Measurements from ENCODE around the gene RGS7. TPM values are rescaled to one million over a fixed set of nuclear protein-coding genes. Genes with fewer than 3 reads are reported as not detected.

The RGS7 gene
- total and polyA plus RNA-seq, 7 experiments from 2014 or later = not detected

DNA sequence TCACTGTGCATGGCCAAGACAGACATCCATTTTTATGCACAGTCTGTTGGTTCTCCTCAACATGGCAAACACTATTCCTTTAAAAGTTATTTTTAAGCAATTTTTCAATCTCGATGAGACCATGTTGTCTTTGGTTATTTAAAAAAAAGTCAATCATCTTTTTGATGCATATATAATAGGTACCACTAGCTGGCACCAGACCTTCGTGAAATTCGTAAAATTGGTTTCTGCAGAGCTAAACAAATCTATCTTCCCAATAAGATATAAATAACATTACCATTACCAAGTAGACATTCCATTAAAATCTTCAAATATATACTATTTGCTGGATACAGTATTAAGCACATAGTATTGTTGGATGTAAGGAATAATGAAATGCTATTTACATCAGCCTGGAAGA lies 525.1 kb downstream of the RGS7 start:
- ATAC-seq (no peak), DNase-seq (no peak)
- no peaks in the 10 kb centered on the region for H3K36me3 ChIP-seq (ENCODE audit: control insufficient read depth in 2 of 3, insufficient read depth in 3 of 3, low read length in 3 of 3)
- no peaks in the 10 kb centered on the region for H3K9me3 ChIP-seq (ENCODE audit: control insufficient read depth in 2 of 3, low read length in 3 of 3)
- H3K27ac ChIP-seq (ENCODE audit: low read depth, low read length) = no peak overlapping the region
- ChIA-PET POLR2A (no interaction called here), CTCF (no interaction called here)
- peaks cover 0 to 2% (median 0%) of the 10 kb centered on the region in 5 donors for H3K27me3 Mint-ChIP-seq
- H3K36me3 Mint-ChIP-seq = no peaks in the 10 kb centered on the region
- intact Hi-C loops (cut with micrococcal nuclease) = no loop called here
- peaks cover 0 to 7% (median 0%) of the 10 kb centered on the region in 11 donors for H3K9me3 Mint-ChIP-seq
- no peak overlapping the region for H3K4me3 Mint-ChIP-seq
- no peak overlapping the region for H3K4me3 ChIP-seq (ENCODE audit: low read length)
- H3K27ac Mint-ChIP-seq = no peak overlapping the region
- H3K4me1 ChIP-seq (ENCODE audit: control insufficient read depth in 2 of 2, insufficient read depth in 2 of 2, low read length in 2 of 2) = no peaks in the 10 kb centered on the region
- no peaks in the 10 kb centered on the region for H3K4me1 Mint-ChIP-seq
- no peaks in the 10 kb centered on the region for H3K27me3 ChIP-seq (ENCODE audit: control insufficient read depth in 2 of 2, insufficient read depth in 2 of 2, low read length in 2 of 2)

DNA sequence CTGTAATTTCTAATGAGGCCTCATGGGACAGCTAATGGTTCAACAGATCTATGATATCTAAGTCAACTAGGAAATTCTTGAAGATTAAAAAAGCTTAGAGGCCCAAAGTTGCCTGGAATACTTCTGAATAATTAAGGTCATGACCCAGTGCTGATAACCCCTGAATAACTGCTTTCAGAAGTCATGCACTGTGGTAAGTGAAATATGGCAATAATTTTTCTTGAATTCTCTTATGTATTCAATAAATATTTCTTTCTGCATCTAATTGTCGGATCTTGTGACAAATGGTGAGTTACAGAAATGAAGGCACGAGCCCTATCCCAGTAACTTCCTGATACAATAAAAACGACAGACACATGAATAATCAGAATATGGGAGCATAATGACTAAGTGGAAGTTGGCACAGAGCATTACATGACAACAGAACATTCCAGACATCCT lies 525.8 kb downstream of the RGS7 start:
- no peaks in the 10 kb centered on the region for H3K36me3 Mint-ChIP-seq
- intact Hi-C loops (cut with micrococcal nuclease) = no loop called here
- ATAC-seq (no peak), DNase-seq (no peak)
- no peak overlapping the region for H3K4me3 Mint-ChIP-seq
- CTCF ChIA-PET = no interaction called here
- Histone ChIP-seq H3K4me1 (ENCODE audit: control insufficient read depth in 2 of 2, insufficient read depth in 2 of 2, low read length in 2 of 2) (no peaks in the 10 kb centered on the region), H3K27ac (ENCODE audit: low read depth, low read length) (no peak overlapping the region), H3K9me3 (ENCODE audit: control insufficient read depth in 2 of 3, low read length in 3 of 3) (no peaks in the 10 kb centered on the region), H3K4me3 (ENCODE audit: low read length) (no peak overlapping the region), H3K36me3 (ENCODE audit: control insufficient read depth in 2 of 3, insufficient read depth in 3 of 3, low read length in 3 of 3) (no peaks in the 10 kb centered on the region), H3K27me3 (ENCODE audit: control insufficient read depth in 2 of 2, insufficient read depth in 2 of 2, low read length in 2 of 2) (no peaks in the 10 kb centered on the region)
- H3K4me1 Mint-ChIP-seq = no peaks in the 10 kb centered on the region
- POLR2A ChIA-PET = no interaction called here
- peaks cover 0 to 4% (median 0%) of the 10 kb centered on the region in 5 donors for H3K27me3 Mint-ChIP-seq
- H3K9me3 Mint-ChIP-seq = peaks cover 0 to 5% (median 0%) of the 10 kb centered on the region in 11 donors
- H3K27ac Mint-ChIP-seq = no peak overlapping the region

DNA sequence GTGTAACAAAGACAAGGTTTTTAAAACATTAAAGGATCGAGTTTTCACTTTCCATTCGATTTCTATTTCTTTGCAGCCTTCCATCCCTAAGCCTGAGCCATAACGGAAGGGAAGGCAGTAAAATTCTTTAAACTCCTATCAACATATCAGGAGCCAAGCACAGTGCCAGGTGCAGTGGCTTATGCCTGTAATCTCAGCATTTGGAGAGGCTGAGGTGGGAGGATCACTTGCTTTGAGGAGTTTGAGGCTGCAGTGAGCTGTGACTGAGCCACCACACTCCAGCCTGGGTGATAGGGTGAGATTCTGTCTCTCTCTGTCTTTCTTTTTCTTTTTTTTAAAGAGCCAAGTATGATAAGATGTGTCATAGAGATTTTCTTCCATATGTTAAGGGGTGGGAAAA lies 527.5 kb downstream of the RGS7 start:
- no peaks in the 10 kb centered on the region for H3K36me3 Mint-ChIP-seq
- ChIA-PET POLR2A (no interaction called here), CTCF (no interaction called here)
- Histone ChIP-seq H3K27ac (ENCODE audit: low read depth, low read length) (no peak overlapping the region), H3K9me3 (ENCODE audit: control insufficient read depth in 2 of 3, low read length in 3 of 3) (no peaks in the 10 kb centered on the region), H3K4me3 (ENCODE audit: low read length) (no peak overlapping the region), H3K36me3 (ENCODE audit: control insufficient read depth in 2 of 3, insufficient read depth in 3 of 3, low read length in 3 of 3) (no peaks in the 10 kb centered on the region), H3K4me1 (ENCODE audit: control insufficient read depth in 2 of 2, insufficient read depth in 2 of 2, low read length in 2 of 2) (no peaks in the 10 kb centered on the region), H3K27me3 (ENCODE audit: control insufficient read depth in 2 of 2, insufficient read depth in 2 of 2, low read length in 2 of 2) (no peaks in the 10 kb centered on the region)
- intact Hi-C loops (cut with micrococcal nuclease) = no loop called here
- ATAC-seq (no peak), DNase-seq (no peak)
- no peaks in the 10 kb centered on the region for H3K4me1 Mint-ChIP-seq
- no peak overlapping the region for H3K4me3 Mint-ChIP-seq
- peaks cover 0 to 8% (median 4%) of the 10 kb centered on the region in 11 donors for H3K9me3 Mint-ChIP-seq
- no peak overlapping the region for H3K27ac Mint-ChIP-seq
- peaks cover 0 to 5% (median 0%) of the 10 kb centered on the region in 5 donors for H3K27me3 Mint-ChIP-seq

DNA sequence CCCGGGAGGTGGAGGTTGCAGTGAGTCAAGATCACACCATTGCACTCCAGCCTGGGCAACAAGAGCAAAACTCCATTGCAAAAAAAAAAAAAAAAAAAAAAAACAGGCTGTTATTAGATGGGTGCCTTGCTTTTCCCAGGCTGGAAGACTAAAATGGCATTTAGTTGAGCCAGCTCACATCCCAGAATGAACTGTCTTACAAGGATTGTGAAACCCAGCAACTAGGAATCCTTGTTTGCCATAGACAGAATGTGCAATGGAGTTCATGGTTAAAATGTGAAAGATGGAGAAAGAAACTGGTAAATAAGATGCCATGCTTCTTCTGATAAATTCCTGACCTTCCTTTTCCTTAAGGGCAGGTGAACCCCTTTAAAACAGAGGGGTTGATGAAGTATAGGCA lies 529.2 kb downstream of the RGS7 start:
- Mint-ChIP-seq H3K4me1 (no peaks in the 10 kb centered on the region), H3K27me3 (peaks cover 0 to 5% (median 0%) of the 10 kb centered on the region in 5 donors), H3K9me3 (peaks cover 0 to 9% (median 4%) of the 10 kb centered on the region in 11 donors), H3K27ac (no peak overlapping the region), H3K4me3 (no peak overlapping the region), H3K36me3 (no peaks in the 10 kb centered on the region)
- intact Hi-C loops (cut with micrococcal nuclease) = no loop called here
- H3K27me3 ChIP-seq (ENCODE audit: control insufficient read depth in 2 of 2, insufficient read depth in 2 of 2, low read length in 2 of 2) = no peaks in the 10 kb centered on the region
- ATAC-seq (no peak), DNase-seq (no peak)
- no peaks in the 10 kb centered on the region for H3K9me3 ChIP-seq (ENCODE audit: control insufficient read depth in 2 of 3, low read length in 3 of 3)
- no peaks in the 10 kb centered on the region for H3K4me1 ChIP-seq (ENCODE audit: control insufficient read depth in 2 of 2, insufficient read depth in 2 of 2, low read length in 2 of 2)
- no peak overlapping the region for H3K27ac ChIP-seq (ENCODE audit: low read depth, low read length)
- no peaks in the 10 kb centered on the region for H3K36me3 ChIP-seq (ENCODE audit: control insufficient read depth in 2 of 3, insufficient read depth in 3 of 3, low read length in 3 of 3)
- no peak overlapping the region for H3K4me3 ChIP-seq (ENCODE audit: low read length)
- POLR2A ChIA-PET = no interaction called here
- CTCF ChIA-PET = no interaction called here

DNA sequence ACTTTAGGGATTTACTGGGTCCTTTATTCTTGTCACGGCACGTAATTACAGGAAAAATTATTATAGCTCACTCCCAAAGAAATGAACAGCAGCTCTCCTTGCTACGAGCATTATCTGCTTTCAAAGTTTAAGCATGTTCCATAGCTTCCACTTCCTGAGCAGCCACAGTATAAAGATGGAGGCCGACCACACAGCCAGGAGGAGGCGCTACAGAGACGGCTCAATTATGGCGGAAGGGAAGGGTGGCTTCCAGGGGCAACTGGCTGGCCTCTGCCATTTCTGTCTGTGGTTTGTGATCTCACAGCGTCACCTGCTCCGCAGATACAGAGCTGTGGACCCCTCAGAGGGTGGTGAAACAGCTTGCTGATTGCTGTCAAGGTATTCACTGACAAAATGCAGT lies 532.8 kb downstream of the RGS7 start:
- Mint-ChIP-seq H3K36me3 (no peaks in the 10 kb centered on the region), H3K4me1 (no peaks in the 10 kb centered on the region), H3K27me3 (peaks cover 0 to 5% (median 0%) of the 10 kb centered on the region in 5 donors), H3K4me3 (no peak overlapping the region), H3K9me3 (peaks cover 0 to 13% (median 8%) of the 10 kb centered on the region in 11 donors), H3K27ac (no peak overlapping the region)
- no peak overlapping the region for H3K4me3 ChIP-seq (ENCODE audit: low read length)
- ATAC-seq (no peak), DNase-seq (no peak)
- H3K4me1 ChIP-seq (ENCODE audit: control insufficient read depth in 2 of 2, insufficient read depth in 2 of 2, low read length in 2 of 2) = no peaks in the 10 kb centered on the region
- intact Hi-C loops (cut with micrococcal nuclease) = no loop called here
- no peaks in the 10 kb centered on the region for H3K27me3 ChIP-seq (ENCODE audit: control insufficient read depth in 2 of 2, insufficient read depth in 2 of 2, low read length in 2 of 2)
- no peaks in the 10 kb centered on the region for H3K9me3 ChIP-seq (ENCODE audit: control insufficient read depth in 2 of 3, low read length in 3 of 3)
- ChIA-PET CTCF (no interaction called here), POLR2A (no interaction called here)
- no peak overlapping the region for H3K27ac ChIP-seq (ENCODE audit: low read depth, low read length)
- no peaks in the 10 kb centered on the region for H3K36me3 ChIP-seq (ENCODE audit: control insufficient read depth in 2 of 3, insufficient read depth in 3 of 3, low read length in 3 of 3)

DNA sequence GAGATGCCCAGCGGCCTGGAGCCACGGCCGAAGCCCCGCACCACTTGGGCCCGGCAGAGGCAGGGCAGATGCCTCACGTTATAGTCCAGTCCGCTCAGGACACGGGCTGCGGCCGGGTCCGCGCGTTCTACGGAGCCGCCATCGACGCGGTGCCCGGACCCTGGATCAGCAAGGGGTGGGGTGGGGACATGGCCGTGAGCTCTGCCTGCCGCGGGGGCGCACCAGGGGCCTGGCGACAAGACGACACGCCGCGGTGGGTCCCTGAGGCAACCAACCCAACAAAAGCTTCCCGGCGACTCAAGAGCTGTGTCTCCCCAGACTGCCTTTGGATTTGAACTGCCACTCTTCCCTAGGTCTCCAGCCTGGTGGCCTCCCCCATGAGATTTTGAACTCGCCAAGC lies 533.6 kb downstream of the RGS7 start:
- ATAC-seq (no peak), DNase-seq (no peak)
- peaks cover 0 to 16% (median 9%) of the 10 kb centered on the region in 11 donors for H3K9me3 Mint-ChIP-seq
- no peaks in the 10 kb centered on the region for H3K36me3 ChIP-seq (ENCODE audit: control insufficient read depth in 2 of 3, insufficient read depth in 3 of 3, low read length in 3 of 3)
- no peak overlapping the region for H3K4me3 Mint-ChIP-seq
- H3K4me1 Mint-ChIP-seq = no peaks in the 10 kb centered on the region
- no peaks in the 10 kb centered on the region for H3K4me1 ChIP-seq (ENCODE audit: control insufficient read depth in 2 of 2, insufficient read depth in 2 of 2, low read length in 2 of 2)
- no peak overlapping the region for H3K27ac Mint-ChIP-seq
- POLR2A ChIA-PET = no interaction called here
- H3K36me3 Mint-ChIP-seq = no peaks in the 10 kb centered on the region
- no peak overlapping the region for H3K27ac ChIP-seq (ENCODE audit: low read depth, low read length)
- H3K4me3 ChIP-seq (ENCODE audit: low read length) = no peak overlapping the region
- no peaks in the 10 kb centered on the region for H3K27me3 ChIP-seq (ENCODE audit: control insufficient read depth in 2 of 2, insufficient read depth in 2 of 2, low read length in 2 of 2)
- intact Hi-C loops (cut with micrococcal nuclease) = no loop called here
- H3K9me3 ChIP-seq (ENCODE audit: control insufficient read depth in 2 of 3, low read length in 3 of 3) = no peaks in the 10 kb centered on the region
- H3K27me3 Mint-ChIP-seq = peaks cover 0 to 8% (median 0%) of the 10 kb centered on the region in 5 donors
- CTCF ChIA-PET = no interaction called here

DNA sequence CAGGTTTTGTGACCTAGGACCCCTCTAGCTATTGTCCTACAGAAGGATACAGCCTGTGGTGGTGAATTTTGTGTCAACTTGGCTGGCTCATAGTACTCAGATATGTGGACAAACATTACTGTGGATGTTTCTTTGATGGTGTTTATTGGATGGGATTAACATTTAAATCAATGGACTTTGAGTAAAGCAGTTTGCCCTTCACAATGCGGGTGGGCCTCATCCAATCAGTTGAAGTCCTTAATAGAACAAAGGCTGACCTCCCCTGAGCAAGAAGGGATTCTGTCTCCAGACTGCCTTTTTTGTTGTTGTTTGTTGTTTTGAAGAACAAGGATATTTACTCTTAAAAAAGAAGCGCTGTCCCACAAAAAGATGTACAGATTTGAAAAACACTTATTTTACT lies 535.1 kb downstream of the RGS7 start:
- H3K27me3 ChIP-seq (ENCODE audit: control insufficient read depth in 2 of 2, insufficient read depth in 2 of 2, low read length in 2 of 2) = no peaks in the 10 kb centered on the region
- Mint-ChIP-seq H3K27ac (no peak overlapping the region), H3K4me3 (no peak overlapping the region), H3K36me3 (no peaks in the 10 kb centered on the region), H3K9me3 (peaks cover 1 to 21% (median 9%) of the 10 kb centered on the region in 11 donors), H3K4me1 (no peaks in the 10 kb centered on the region), H3K27me3 (peaks cover 0 to 6% (median 0%) of the 10 kb centered on the region in 5 donors)
- ATAC-seq (no peak), DNase-seq (no peak)
- no peak overlapping the region for H3K27ac ChIP-seq (ENCODE audit: low read depth, low read length)
- H3K9me3 ChIP-seq (ENCODE audit: control insufficient read depth in 2 of 3, low read length in 3 of 3) = no peaks in the 10 kb centered on the region
- H3K36me3 ChIP-seq (ENCODE audit: control insufficient read depth in 2 of 3, insufficient read depth in 3 of 3, low read length in 3 of 3) = no peaks in the 10 kb centered on the region
- CTCF ChIA-PET = no interaction called here
- POLR2A ChIA-PET = no interaction called here
- no peaks in the 10 kb centered on the region for H3K4me1 ChIP-seq (ENCODE audit: control insufficient read depth in 2 of 2, insufficient read depth in 2 of 2, low read length in 2 of 2)
- no peak overlapping the region for H3K4me3 ChIP-seq (ENCODE audit: low read length)
- intact Hi-C loops (cut with micrococcal nuclease) = no loop called here

Measured in naive thymus-derived CD4-positive, alpha-beta T cell (primary cell).